IMR-90 (cell line): Measurements from ENCODE around the gene APOA4. TPM values are rescaled to one million over a fixed set of nuclear protein-coding genes. Genes with fewer than 3 reads are reported as not detected.

Experiments
- ATAC-seq: fragments of 200-7000 bp; cut with Tn5 transposase; 2 replicates; pipeline ENCODE4 v1.9.1; 2020; ENCODE audit warnings: low read depth, mild to moderate bottlenecking, moderate library complexity
- BruUV-seq: library from RNA; stranded (reverse); fragments of 400-500 nt; replicated peaks from 2 replicates; lab custom pipeline; 2021; lab: Mats Ljungman, UMichigan
- CTCF ChIA-PET: fragments of 300-600 bp; formaldehyde crosslinking; extraction: SDS; loops from one replicate; lab custom pipeline; 2021; ENCODE audit warnings: antibody characterized with exemption; lab: Yijun Ruan, JAX
- POLR2A ChIA-PET: fragments of 300-600 bp; sonication (Branson Sonifier 250); formaldehyde crosslinking; loops from one replicate; lab custom pipeline; 2022; ENCODE audit warnings: antibody characterized with exemption; ENCODE audit not compliant: unreplicated experiment; lab: Charles Lee
- DNase-seq: peaks from one replicate; pipeline ENCODE4 v3.0.0; 2013
- H2AFZ ChIP-seq: replicated peaks from 2 replicates; pipeline ENCODE3; 2013; ENCODE audit warnings: low read length, mild to moderate bottlenecking; ENCODE audit not compliant: poor library complexity
- H2AK5ac ChIP-seq: 2 replicates; pipeline ENCODE4 v1.6.1; 2013; ENCODE audit warnings: low read depth, low read length, inconsistent platforms
- H2AK9ac ChIP-seq: replicated peaks from 2 replicates; pipeline ENCODE3; 2013; ENCODE audit warnings: mild to moderate bottlenecking, low read depth, low read length, moderate library complexity; ENCODE audit not compliant: poor library complexity
- H2BK120ac ChIP-seq: 2 replicates; pipeline ENCODE4 v1.6.1; 2013; ENCODE audit warnings: low read depth, low read length, inconsistent platforms
- H2BK15ac ChIP-seq: 3 replicates; pipeline ENCODE4 v1.6.1; 2013; ENCODE audit warnings: low read depth, low read length, inconsistent platforms
- H2BK20ac ChIP-seq: 2 replicates; pipeline ENCODE4 v1.6.1; 2013; ENCODE audit warnings: low read depth, mild to moderate bottlenecking, inconsistent platforms, low read length, moderate library complexity
- H2BK5ac ChIP-seq: 2 replicates; pipeline ENCODE4 v1.6.1; 2013; ENCODE audit warnings: mild to moderate bottlenecking, low read depth, low read length, inconsistent platforms; ENCODE audit not compliant: poor library complexity, severe bottlenecking
- H3K14ac ChIP-seq: replicated peaks from 2 replicates; pipeline ENCODE4 v1.6.1; 2013; ENCODE audit warnings: low read depth, low read length, inconsistent platforms
- H3K18ac ChIP-seq: 2 replicates; pipeline ENCODE4 v1.6.1; 2013; ENCODE audit warnings: low read depth, low read length, control low read depth
- H3K23ac ChIP-seq: 2 replicates; pipeline ENCODE4 v1.6.1; 2013; ENCODE audit warnings: low read depth, low read length, inconsistent platforms
- H3K27ac ChIP-seq: 2 replicates; pipeline ENCODE4 v1.5.1; 2013; ENCODE audit warnings: mild to moderate bottlenecking, control low read depth, low read length; ENCODE audit not compliant: insufficient read depth
- H3K27me3 ChIP-seq: 2 replicates; pipeline ENCODE4 v1.6.1; 2013; ENCODE audit warnings: low read length; ENCODE audit not compliant: control insufficient read depth, insufficient read depth
- H3K36me3 ChIP-seq: 2 replicates; pipeline ENCODE4 v1.6.1; 2013; ENCODE audit warnings: low read length, mixed read lengths; ENCODE audit not compliant: control insufficient read depth, insufficient read depth
- H3K4ac ChIP-seq: 2 replicates; pipeline ENCODE4 v1.6.1; 2013; ENCODE audit warnings: low read depth, low read length, inconsistent platforms
- H3K4me1 ChIP-seq: 2 replicates; pipeline ENCODE4 v1.6.1; 2013; ENCODE audit warnings: low read length, mixed read lengths; ENCODE audit not compliant: control insufficient read depth, insufficient read depth
- H3K4me2 ChIP-seq: 2 replicates; pipeline ENCODE4 v1.6.1; 2013; ENCODE audit warnings: low read depth, mild to moderate bottlenecking, control low read depth, low read length, moderate library complexity
- H3K4me3 ChIP-seq: 2 replicates; pipeline ENCODE4 v1.5.1; 2013; ENCODE audit warnings: low read depth, mild to moderate bottlenecking, control low read depth, low read length, moderate library complexity; ENCODE audit not compliant: insufficient read depth
- H3K56ac ChIP-seq: 2 replicates; pipeline ENCODE4 v1.6.1; 2013; ENCODE audit warnings: low read length, inconsistent platforms; ENCODE audit not compliant: insufficient read depth; ENCODE audit errors: extremely low read depth
- H3K79me1 ChIP-seq, 2 experiments: 2 replicates each; pipeline ENCODE4 v1.6.1; 2013; ENCODE audit warnings: low read length in 2 of 2, inconsistent platforms in 1 of 2, low read depth in 1 of 2
- H3K9ac ChIP-seq: 2 replicates; pipeline ENCODE4 v1.6.1; 2013; ENCODE audit warnings: low read depth, low read length, control low read depth
- H3K9me1 ChIP-seq: 2 replicates; pipeline ENCODE4 v1.6.1; 2013; ENCODE audit warnings: low read length, inconsistent platforms; ENCODE audit not compliant: insufficient read depth
- H3K9me3 ChIP-seq: 2 replicates; pipeline ENCODE4 v1.6.1; 2013; ENCODE audit warnings: low read length; ENCODE audit not compliant: control insufficient read depth, insufficient read depth
- H4K20me1 ChIP-seq: 2 replicates; pipeline ENCODE4 v1.6.1; 2013; ENCODE audit warnings: low read length, inconsistent platforms; ENCODE audit not compliant: insufficient read depth
- H4K5ac ChIP-seq: 2 replicates; pipeline ENCODE4 v1.6.1; 2013; ENCODE audit warnings: mild to moderate bottlenecking, low read depth, low read length, control low read depth
- H4K8ac ChIP-seq, 2 experiments: 2 replicates each; pipeline ENCODE4 v1.6.1; 2013; ENCODE audit warnings: low read depth in 2 of 2, low read length in 2 of 2, control low read depth in 1 of 2, inconsistent platforms in 1 of 2
- H4K91ac ChIP-seq: 2 replicates; pipeline ENCODE4 v1.6.1; 2013; ENCODE audit warnings: low read depth, low read length, inconsistent platforms; ENCODE audit not compliant: insufficient read depth
- BHLHE40 ChIP-seq: fragments of 150-350 bp; IDR thresholded peaks from 2 replicates; pipeline ENCODE4 v1.6.1; 2016; ENCODE audit warnings: mild to moderate bottlenecking, low read depth, low read length
- CEBPB ChIP-seq: IDR thresholded peaks from 2 replicates; pipeline ENCODE4 v1.6.1; 2012; ENCODE audit warnings: low read depth, low read length, improper control_type of control experiment
- CHD1 ChIP-seq: IDR thresholded peaks from 2 replicates; pipeline ENCODE4 v1.6.1; 2012; ENCODE audit warnings: low read depth, low read length, improper control_type of control experiment
- CTCF ChIP-seq: conservative IDR thresholded peaks from 2 replicates; pipeline ENCODE4 v1.5.1; 2012; ENCODE audit warnings: mild to moderate bottlenecking, low read depth, low read length, improper control_type of control experiment
- ELK1 ChIP-seq: fragments of 150-350 bp; IDR thresholded peaks from 2 replicates; pipeline ENCODE4 v1.6.1; 2016; ENCODE audit warnings: low read depth, mild to moderate bottlenecking, low read length, moderate library complexity, borderline replicate concordance
- FOS ChIP-seq: fragments of 150-350 bp; IDR thresholded peaks from 2 replicates; pipeline ENCODE4 v1.6.1; 2016; ENCODE audit warnings: low read depth, low read length
- MAFK ChIP-seq: IDR thresholded peaks from 2 replicates; pipeline ENCODE4 v1.6.1; 2012; ENCODE audit warnings: low read depth, low read length, improper control_type of control experiment
- MAZ ChIP-seq: IDR thresholded peaks from 2 replicates; pipeline ENCODE4 v1.6.1; 2012; ENCODE audit warnings: low read depth, mild to moderate bottlenecking, low read length, improper control_type of control experiment, moderate library complexity, borderline replicate concordance
- MXI1 ChIP-seq: IDR thresholded peaks from 2 replicates; pipeline ENCODE4 v1.6.1; 2012; ENCODE audit warnings: low read depth, mild to moderate bottlenecking, low read length, moderate library complexity, borderline replicate concordance
- NFE2L2 ChIP-seq: fragments of 150-350 bp; IDR thresholded peaks from 2 replicates; pipeline ENCODE4 v1.6.1; 2016; ENCODE audit warnings: low read depth, mild to moderate bottlenecking, low read length
- POLR2A ChIP-seq: IDR thresholded peaks from 2 replicates; pipeline ENCODE4 v1.6.1; 2012; ENCODE audit warnings: mild to moderate bottlenecking, low read depth, low read length
- RAD21 ChIP-seq: IDR thresholded peaks from 2 replicates; pipeline ENCODE4 v1.6.1; 2012; ENCODE audit warnings: low read length, improper control_type of control experiment
- RCOR1 ChIP-seq: IDR thresholded peaks from 2 replicates; pipeline ENCODE4 v1.6.1; 2012; ENCODE audit warnings: mild to moderate bottlenecking, low read length, improper control_type of control experiment; ENCODE audit not compliant: insufficient replicate concordance
- RFX5 ChIP-seq: IDR thresholded peaks from 2 replicates; pipeline ENCODE4 v1.8.0; 2012; ENCODE audit warnings: low read depth, mild to moderate bottlenecking, low read length, moderate library complexity
- SMC3 ChIP-seq: fragments of 150-350 bp; IDR thresholded peaks from 2 replicates; pipeline ENCODE4 v1.6.1; 2016; ENCODE audit warnings: low read depth, mild to moderate bottlenecking, antibody characterized with exemption, low read length, moderate library complexity
- USF2 ChIP-seq: fragments of 150-350 bp; IDR thresholded peaks from 2 replicates; pipeline ENCODE4 v1.6.1; 2017; ENCODE audit warnings: mild to moderate bottlenecking, antibody characterized with exemption, low read length, low read depth
- WGBS, 2 experiments: methylation state at CpG; one replicate each; pipeline versions ENCODE4 v1.1.5 to v1.1.7; 2013; ENCODE audit warnings: missing lambda C conversion rate in 2 of 2; ENCODE audit not compliant: insufficient read length in 1 of 2; ENCODE audit errors: extremely low coverage in 2 of 2; 5-methylcytosine and 5-hydroxymethylcytosine counted together
- dilution Hi-C: fragments of 300-500 bp; cut with HindIII; formaldehyde crosslinking; loops from one replicate; pipeline ENCODE4 v1.14.3; 2018; ENCODE audit warnings: low sequenced_read_pairs; ENCODE audit not compliant: unreplicated experiment
- in situ Hi-C: fragments of 300-500 bp; cut with MboI; formaldehyde crosslinking; loops from 3 replicates; pipeline ENCODE4 v1.14.3; 2019; ENCODE audit warnings: low sequenced_read_pairs, inconsistent platforms, mixed read lengths
- intact Hi-C: fragments of 100-400 bp; cut with micrococcal nuclease; formaldehyde crosslinking; loops from 2 replicates; pipeline ENCODE4 v1.10.0; 2022
- polyA plus RNA-seq, 3 experiments: library from polyadenylated mRNA; depleted of rRNA; stranded (reverse); fragments of >200 nt; gene quantifications; 2 replicates each; pipeline ENCODE4 v1.2.3, GENCODE V29; 2012; ENCODE audit warnings: low replicate concordance in 1 of 3
- total RNA-seq: library from RNA; depleted of rRNA; stranded (reverse); fragments of >200 nt; gene quantifications from 2 replicates; pipeline ENCODE4 v1.2.3, GENCODE V29; 2012

Gene APOA4
- total and polyA plus RNA-seq, 2 of the 4 experiments (the other 2 are of a cell fraction): not detected

- Histone ChIP-seq H4K91ac (no peak overlapping the region), H3K27ac (no peak overlapping the region), H2AFZ (no peak overlapping the region), H3K18ac (no peak overlapping the region), H3K4ac (no peak overlapping the region), H4K20me1 (no peaks in the 10 kb centered on the region), H2BK20ac (no peak overlapping the region), H3K9ac (no peak overlapping the region), H2BK5ac (no peak overlapping the region), H3K79me1 (no peaks in the 10 kb centered on the region), H2BK15ac (no peak overlapping the region), H3K4me2 (no peak overlapping the region), H3K9me3 (no peaks in the 10 kb centered on the region), H3K9me1 (peaks cover under 1% of the 10 kb centered on the region; the same call in 1 of the 2 replicates), H4K8ac (no peak overlapping the region), H2AK5ac (no peak overlapping the region), H3K4me1 (no peaks in the 10 kb centered on the region), H2BK120ac (no peak overlapping the region), H3K27me3 (no peaks in the 10 kb centered on the region), H3K4me3 (no peak overlapping the region), H3K56ac (no peak overlapping the region), H2AK9ac (no peak overlapping the region), H3K23ac (no peak overlapping the region), H4K5ac (no peak overlapping the region), H3K36me3 (peaks cover 27% of the 10 kb centered on the region), H3K14ac (no peak overlapping the region)
- ChIA-PET CTCF (no interaction called here), POLR2A (no interaction called here)
- intact Hi-C loops (no loop called here), in situ Hi-C loops (no loop called here), dilution Hi-C loops (no loop called here)
- TF ChIP-seq USF2 (no peak), ELK1 (no peak), NFE2L2 (no peak), RCOR1 (no peak), RFX5 (no peak), SMC3 (no peak), CEBPB (no peak), MXI1 (no peak), CHD1 (no peak), MAZ (no peak), BHLHE40 (no peak), FOS (no peak), CTCF (no peak), POLR2A (no peak), MAFK (no peak), RAD21 (no peak)
- WGBS, 2 experiments: 100% methylated on average over 1 of the region's 4 CpGs; no CpG with 5 or more reads in 1 of the 2 experiments
- ATAC-seq (no peak), DNase-seq (no peak)
- no TSS peak for BruUV-seq
These were observed 19.0 kb upstream of the APOA4 start for GRCh38 chr11:116842117-116842516.
